Pancreas (tissue), 10 donors: ENCODE results near the gene EDNRB. TPM values are rescaled to one million over a fixed set of nuclear protein-coding genes. Genes with fewer than 3 reads are reported as not detected.
A peak's percentile ranks its signal among the peaks of the same experiment; 100 is the strongest.
"Not testable (repeated sequence)": the region's sequence is repeated elsewhere in the genome, so short reads cannot be mapped to it uniquely, and the experiment has no call there.

Source experiments
- ATAC-seq, 4 donors: fragments of 200-7000 bp; cut with Tn5 transposase; one replicate each; pipeline versions ENCODE4 v1.8.0 to v1.9.1; 2020; ENCODE audit warnings: mild to moderate bottlenecking in 4 of 4, moderate library complexity in 4 of 4
- DNase-seq, 6 donors: peaks; one replicate each; pipeline ENCODE4 v3.0.0-alpha.2; 2020
- FAIRE-seq: peaks from 2 replicates; lab custom pipeline; 2012; peaks lifted over from hg19 to GRCh38; lab: Jason Lieb, UNC
- H3K27ac ChIP-seq, 4 donors: fragments of 200-600 bp; sonication (generic); 1 replicate in 3 of 4; 2 replicates in 1 of 4; pipeline versions ENCODE4 v1.5.0 to v1.8.0; 2020
- H3K27me3 ChIP-seq, 4 donors: fragments of 200-600 bp; one replicate each; pipeline ENCODE4 v1.8.0; 2021
- H3K36me3 ChIP-seq, 3 donors: fragments of 200-600 bp; sonication (generic) in 1 of 3; one replicate each; pipeline versions ENCODE4 v1.5.0 to v1.8.0; 2020 to 2021
- H3K4me1 ChIP-seq, 3 donors: fragments of 200-600 bp; one replicate each; pipeline ENCODE4 v1.8.0; 2021
- H3K4me3 ChIP-seq, 4 donors: fragments of 200-600 bp; sonication (generic) in 2 of 4; one replicate each; pipeline versions ENCODE4 v1.5.0 to v1.8.0; 2020 to 2021
- H3K9me3 ChIP-seq, 4 donors: fragments of 200-600 bp; one replicate each; pipeline ENCODE4 v1.8.0; 2021
- WGBS, 2 donors: extraction: QIAGEN DNeasy Blood & Tissue Kit; methylation state at CpG; one replicate each; pipeline ENCODE4 v1.1.7; 2013; 5-methylcytosine and 5-hydroxymethylcytosine counted together
- intact Hi-C, 3 donors: fragments of 100-400 bp; cut with DNase I; formaldehyde crosslinking; loops; one replicate each; pipeline versions ENCODE4 v1.11.1 to v1.14.2; 2022
- polyA plus RNA-seq, 2 donors: library from polyadenylated mRNA; stranded (reverse); fragments of 200-250 nt; gene quantifications; one replicate each; pipeline ENCODE4 v1.2.3, GENCODE V29; 2013
- total RNA-seq, 6 donors: library from RNA; stranded (reverse); fragmentation: NEBNext Ultra II Directional in 4 of 6; extraction: Animal tissue kit (Norgen Biotek cat#: 25700) in 4 of 6; gene quantifications; one replicate each; pipeline versions ENCODE4 v1.2.1 to v1.2.4, GENCODE V29; 2021 to 2023
- TF ChIP-seq, protein P1 (sequence below), 4 donors: fragments of 200-600 bp; sonication (generic) in 3 of 4; IDR thresholded peaks; one replicate each; pipeline versions ENCODE4 v1.5.0 to v1.8.0; 2021; ENCODE audit warnings: antibody characterized with exemption in 4 of 4
- donor health status: healthy with polysubstance abuse.
- donor health status: DM: no; HTN: no; CAD: no; lungs with moderate emphysema.
- donor health status: DM: no; HTN: no; CAD: no.
- donor health status: control.
- donor health status: control.
- donor health status: Bipolar disorder and iron deficiency.
- donor health status: DM: yes; HTN: yes; CAD: no.
- donor health status: DM: no; HTN: no; CAD: no.
- donor health status: DM: no; HTN: no; CAD: no.
- donor health status: DM: yes; HTN: yes; CAD: no.

Gene EDNRB
- total and polyA plus RNA-seq, 8 donors = 2.0 to 12.2 (median 5.7) TPM

DNA sequence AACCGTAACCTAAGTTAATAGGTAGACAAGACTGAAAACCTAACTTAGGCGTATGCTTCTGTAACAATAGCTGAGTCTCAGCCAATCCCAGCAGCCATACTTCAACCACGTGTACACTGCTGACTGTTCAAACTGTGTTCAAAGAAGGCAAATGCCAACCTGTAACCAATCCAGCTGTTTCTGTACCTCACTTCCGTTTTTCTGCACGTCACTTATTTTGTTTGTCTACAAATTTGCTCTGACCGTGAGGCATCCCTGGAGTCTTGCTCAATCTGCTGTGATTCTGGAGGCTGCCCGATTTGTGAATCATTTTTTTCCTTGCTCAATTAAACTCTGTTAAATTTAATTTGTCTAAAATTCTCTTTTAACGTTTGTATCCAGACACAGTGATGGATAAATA is 59.2 kb downstream of the EDNRB start:
- Histone ChIP-seq H3K9me3 (no peaks in the 10 kb centered on the region), H3K4me1 (no peaks in the 10 kb centered on the region), H3K27me3 (no peaks in the 10 kb centered on the region), H3K27ac (no peak overlapping the region), H3K36me3 (no peaks in the 10 kb centered on the region), H3K4me3 (no peak overlapping the region)
- ATAC-seq (peak in 2 of 4 donors; percentile 29 to 41), FAIRE-seq (no peak), DNase-seq (no peak)
- 46 to 56% methylated on average over 8 of the region's 8 CpGs for WGBS, 2 donors
- intact Hi-C loops = no loop called here
- TF ChIP-seq, protein P1, sequence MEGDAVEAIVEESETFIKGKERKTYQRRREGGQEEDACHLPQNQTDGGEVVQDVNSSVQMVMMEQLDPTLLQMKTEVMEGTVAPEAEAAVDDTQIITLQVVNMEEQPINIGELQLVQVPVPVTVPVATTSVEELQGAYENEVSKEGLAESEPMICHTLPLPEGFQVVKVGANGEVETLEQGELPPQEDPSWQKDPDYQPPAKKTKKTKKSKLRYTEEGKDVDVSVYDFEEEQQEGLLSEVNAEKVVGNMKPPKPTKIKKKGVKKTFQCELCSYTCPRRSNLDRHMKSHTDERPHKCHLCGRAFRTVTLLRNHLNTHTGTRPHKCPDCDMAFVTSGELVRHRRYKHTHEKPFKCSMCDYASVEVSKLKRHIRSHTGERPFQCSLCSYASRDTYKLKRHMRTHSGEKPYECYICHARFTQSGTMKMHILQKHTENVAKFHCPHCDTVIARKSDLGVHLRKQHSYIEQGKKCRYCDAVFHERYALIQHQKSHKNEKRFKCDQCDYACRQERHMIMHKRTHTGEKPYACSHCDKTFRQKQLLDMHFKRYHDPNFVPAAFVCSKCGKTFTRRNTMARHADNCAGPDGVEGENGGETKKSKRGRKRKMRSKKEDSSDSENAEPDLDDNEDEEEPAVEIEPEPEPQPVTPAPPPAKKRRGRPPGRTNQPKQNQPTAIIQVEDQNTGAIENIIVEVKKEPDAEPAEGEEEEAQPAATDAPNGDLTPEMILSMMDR (IDR thresholded peaks at IDR 0.05) = no peak

DNA sequence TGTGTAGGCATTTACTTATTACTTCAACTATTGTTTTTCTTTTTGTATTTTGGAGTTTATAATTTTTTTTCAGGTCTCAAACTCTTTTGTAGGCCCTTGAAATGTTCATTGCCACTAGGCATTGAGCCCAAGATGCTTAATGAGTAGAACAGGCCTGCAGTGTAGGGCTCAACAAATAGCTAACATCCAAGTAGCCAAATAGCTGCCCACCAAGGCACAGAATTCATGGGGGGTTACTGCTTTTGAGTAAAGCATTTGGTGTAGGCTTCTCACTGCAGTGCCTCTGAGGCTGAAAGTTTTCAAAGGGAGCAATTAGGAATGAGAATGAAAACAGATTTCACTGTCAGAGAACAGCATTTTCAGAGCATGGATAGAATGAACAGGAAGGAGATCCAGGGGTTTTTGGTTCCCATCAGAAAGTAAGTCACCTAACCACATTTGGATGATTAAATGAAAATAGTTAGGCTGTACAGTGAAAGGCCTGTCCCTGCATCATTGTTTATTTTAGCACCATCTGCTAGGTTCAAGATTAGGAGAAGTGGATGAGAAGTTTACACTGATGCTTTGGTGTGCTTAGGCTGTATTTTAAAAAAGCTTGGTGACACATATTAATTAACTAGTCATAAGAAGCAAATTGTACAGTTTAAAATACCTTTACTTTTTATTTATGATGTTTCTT is 61.0 kb downstream of the EDNRB start:
- Histone ChIP-seq H3K4me1 (no peaks in the 10 kb centered on the region), H3K36me3 (no peaks in the 10 kb centered on the region), H3K27me3 (no peaks in the 10 kb centered on the region), H3K4me3 (no peak overlapping the region), H3K27ac (no peak overlapping the region), H3K9me3 (no peaks in the 10 kb centered on the region)
- FAIRE-seq = no peak
- intact Hi-C loops = no loop called here
- TF ChIP-seq, protein P1 (IDR thresholded peaks at IDR 0.05) = no peak
- no peak for DNase-seq
- ATAC-seq = no peak

- Histone ChIP-seq H3K36me3 (no peaks in the 10 kb centered on the region), H3K4me3 (no peak overlapping the region), H3K27me3 (no peaks in the 10 kb centered on the region), H3K4me1 (no peaks in the 10 kb centered on the region), H3K27ac (no peak overlapping the region), H3K9me3 (no peaks in the 10 kb centered on the region)
- TF ChIP-seq, protein P1 (IDR thresholded peaks at IDR 0.05) = no peak
- no peak for FAIRE-seq
- intact Hi-C loops = no loop called here
- DNase-seq = no peak
- 24 to 25% methylated on average over 4 of the region's 4 CpGs for WGBS, 2 donors
- no peak for ATAC-seq
These were observed 64.9 kb downstream of the EDNRB start for GRCh38 chr13:77853703-77854102.

DNA sequence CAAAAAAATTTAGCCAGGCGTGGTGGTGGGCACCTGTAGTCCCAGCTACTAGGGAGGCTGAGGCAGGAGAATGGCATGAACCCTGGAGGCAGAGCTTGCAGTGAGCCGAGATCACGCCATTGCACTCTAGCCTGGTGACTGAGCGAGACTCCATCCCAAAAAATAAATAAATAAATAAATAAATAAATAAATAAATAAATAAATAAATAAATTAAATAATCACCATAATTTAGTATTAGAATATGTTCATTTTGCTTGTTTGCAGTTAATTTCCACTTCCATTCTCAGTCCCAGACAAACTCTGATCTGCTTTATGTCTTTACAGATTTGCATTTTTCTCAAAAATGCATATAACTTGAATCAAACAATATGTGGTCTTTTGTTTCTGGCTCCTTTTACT is 70.6 kb downstream of the EDNRB start:
- FAIRE-seq, H3K27me3 ChIP-seq, H3K36me3 ChIP-seq, intact Hi-C loops, H3K27ac ChIP-seq, H3K4me3 ChIP-seq, DNase-seq, H3K4me1 ChIP-seq, H3K9me3 ChIP-seq, ATAC-seq: not testable (repeated sequence)
- 81 to 90% methylated on average over 4 of the region's 4 CpGs for WGBS, 2 donors

DNA sequence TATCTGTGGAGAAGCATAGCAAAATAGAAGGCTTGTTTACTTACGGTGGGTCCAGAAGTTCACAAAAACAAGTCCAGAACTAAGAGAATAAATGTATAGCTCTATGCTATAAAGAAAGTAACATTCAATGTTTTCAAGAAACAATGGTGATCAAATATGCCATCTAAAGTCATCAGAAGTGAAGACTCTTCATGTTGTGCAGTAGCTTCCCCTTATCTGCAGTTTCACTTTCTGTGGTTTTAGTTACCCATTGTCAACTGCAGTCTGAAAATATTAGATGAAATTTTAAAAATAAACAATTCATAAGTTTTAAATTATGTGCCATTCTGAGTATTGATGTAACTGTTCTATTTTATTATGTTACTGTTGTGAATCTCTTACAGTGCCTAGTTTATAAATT is 72.5 kb downstream of the EDNRB start:
- TF ChIP-seq, protein P1 (IDR thresholded peaks at IDR 0.05) = no peak
- no peak for DNase-seq
- Histone ChIP-seq H3K9me3 (no peaks in the 10 kb centered on the region), H3K4me1 (no peaks in the 10 kb centered on the region), H3K36me3 (no peaks in the 10 kb centered on the region), H3K27ac (no peak overlapping the region), H3K27me3 (no peaks in the 10 kb centered on the region), H3K4me3 (no peak overlapping the region)
- no peak for FAIRE-seq
- 72% methylated on average over 1 of the region's 1 CpG for WGBS, 2 donors
- intact Hi-C loops = no loop called here
- no peak for ATAC-seq

Other genes with a start within 250 kb of the EDNRB start
- gene SLAIN1, start 221.1 kb downstream of the EDNRB start, total RNA-seq = 10 to 100 TPM in 3 of 6 donors, 1 to 10 TPM in 3; 7.0 to 13.7 (median 10.5) TPM
- gene SLAIN1, start 221.1 kb downstream of the EDNRB start, polyA plus RNA-seq = 1 to 10 TPM; 4.8 to 6.6 TPM